ENCODE results near the gene IFT172. TPM values are rescaled to one million over a fixed set of nuclear protein-coding genes. Genes with fewer than 3 reads are reported as not detected.
"Not testable (repeated sequence)": the region's sequence is repeated elsewhere in the genome, so short reads cannot be mapped to it uniquely, and the experiment has no call there.

The IFT172 gene, protein sequence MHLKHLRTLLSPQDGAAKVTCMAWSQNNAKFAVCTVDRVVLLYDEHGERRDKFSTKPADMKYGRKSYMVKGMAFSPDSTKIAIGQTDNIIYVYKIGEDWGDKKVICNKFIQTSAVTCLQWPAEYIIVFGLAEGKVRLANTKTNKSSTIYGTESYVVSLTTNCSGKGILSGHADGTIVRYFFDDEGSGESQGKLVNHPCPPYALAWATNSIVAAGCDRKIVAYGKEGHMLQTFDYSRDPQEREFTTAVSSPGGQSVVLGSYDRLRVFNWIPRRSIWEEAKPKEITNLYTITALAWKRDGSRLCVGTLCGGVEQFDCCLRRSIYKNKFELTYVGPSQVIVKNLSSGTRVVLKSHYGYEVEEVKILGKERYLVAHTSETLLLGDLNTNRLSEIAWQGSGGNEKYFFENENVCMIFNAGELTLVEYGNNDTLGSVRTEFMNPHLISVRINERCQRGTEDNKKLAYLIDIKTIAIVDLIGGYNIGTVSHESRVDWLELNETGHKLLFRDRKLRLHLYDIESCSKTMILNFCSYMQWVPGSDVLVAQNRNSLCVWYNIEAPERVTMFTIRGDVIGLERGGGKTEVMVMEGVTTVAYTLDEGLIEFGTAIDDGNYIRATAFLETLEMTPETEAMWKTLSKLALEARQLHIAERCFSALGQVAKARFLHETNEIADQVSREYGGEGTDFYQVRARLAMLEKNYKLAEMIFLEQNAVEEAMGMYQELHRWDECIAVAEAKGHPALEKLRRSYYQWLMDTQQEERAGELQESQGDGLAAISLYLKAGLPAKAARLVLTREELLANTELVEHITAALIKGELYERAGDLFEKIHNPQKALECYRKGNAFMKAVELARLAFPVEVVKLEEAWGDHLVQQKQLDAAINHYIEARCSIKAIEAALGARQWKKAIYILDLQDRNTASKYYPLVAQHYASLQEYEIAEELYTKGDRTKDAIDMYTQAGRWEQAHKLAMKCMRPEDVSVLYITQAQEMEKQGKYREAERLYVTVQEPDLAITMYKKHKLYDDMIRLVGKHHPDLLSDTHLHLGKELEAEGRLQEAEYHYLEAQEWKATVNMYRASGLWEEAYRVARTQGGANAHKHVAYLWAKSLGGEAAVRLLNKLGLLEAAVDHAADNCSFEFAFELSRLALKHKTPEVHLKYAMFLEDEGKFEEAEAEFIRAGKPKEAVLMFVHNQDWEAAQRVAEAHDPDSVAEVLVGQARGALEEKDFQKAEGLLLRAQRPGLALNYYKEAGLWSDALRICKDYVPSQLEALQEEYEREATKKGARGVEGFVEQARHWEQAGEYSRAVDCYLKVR (N-terminal part only)
- polyA plus RNA-seq (2012; ENCODE audit: insufficient read depth, insufficient read length, low read depth) = 34.7 TPM

DNA sequence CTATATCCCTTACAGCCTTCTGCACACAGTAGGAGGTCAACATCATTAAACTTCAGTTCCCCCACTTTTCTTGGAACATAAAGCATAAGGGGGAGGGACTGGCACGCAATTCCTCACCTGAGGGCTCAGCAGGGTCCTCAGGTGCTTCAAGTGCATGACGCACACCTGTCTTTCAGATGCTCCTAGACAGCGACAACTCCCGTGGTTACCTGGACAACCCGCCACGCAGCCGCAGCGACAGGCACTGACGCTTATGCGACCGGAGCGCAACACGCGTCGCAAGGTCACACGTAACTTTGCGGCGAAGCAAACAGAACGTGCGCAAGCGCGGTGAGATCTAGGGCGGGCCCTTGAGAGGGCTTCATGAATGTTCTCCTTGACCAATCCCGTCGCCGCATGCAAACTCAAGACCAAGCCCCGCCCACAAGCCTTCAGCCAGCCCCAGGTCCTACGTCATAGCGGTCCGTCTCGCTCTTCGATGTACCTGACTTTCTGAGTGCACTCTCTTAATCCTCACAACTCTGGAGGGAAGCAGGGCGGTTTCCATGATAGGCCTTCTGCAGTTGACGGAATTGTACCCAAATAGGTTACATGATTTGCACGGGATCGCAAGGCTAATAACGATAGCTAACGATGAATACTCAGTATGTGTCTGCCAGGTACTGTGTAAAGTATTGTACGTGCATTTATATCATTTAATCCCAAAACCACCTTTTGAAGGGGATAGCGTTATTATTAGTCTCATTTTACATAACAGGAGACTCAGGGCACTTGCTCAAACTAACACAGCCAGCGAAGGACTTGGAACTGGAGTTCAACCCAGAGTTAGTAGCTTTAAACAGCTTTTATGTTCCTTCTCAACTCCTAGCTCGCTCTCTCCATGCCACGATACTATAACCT is at the start of gene IFT172:
TSS of gene IFT172 (minus strand) at position 246 of the 900 bp plus-strand sequence. CDS start at position 156, 90 bp downstream.
- no peaks in the 10 kb centered on the region for H3K36me3 ChIP-seq
- H3K27me3 ChIP-seq = peaks cover 8% of the 10 kb centered on the region

DNA sequence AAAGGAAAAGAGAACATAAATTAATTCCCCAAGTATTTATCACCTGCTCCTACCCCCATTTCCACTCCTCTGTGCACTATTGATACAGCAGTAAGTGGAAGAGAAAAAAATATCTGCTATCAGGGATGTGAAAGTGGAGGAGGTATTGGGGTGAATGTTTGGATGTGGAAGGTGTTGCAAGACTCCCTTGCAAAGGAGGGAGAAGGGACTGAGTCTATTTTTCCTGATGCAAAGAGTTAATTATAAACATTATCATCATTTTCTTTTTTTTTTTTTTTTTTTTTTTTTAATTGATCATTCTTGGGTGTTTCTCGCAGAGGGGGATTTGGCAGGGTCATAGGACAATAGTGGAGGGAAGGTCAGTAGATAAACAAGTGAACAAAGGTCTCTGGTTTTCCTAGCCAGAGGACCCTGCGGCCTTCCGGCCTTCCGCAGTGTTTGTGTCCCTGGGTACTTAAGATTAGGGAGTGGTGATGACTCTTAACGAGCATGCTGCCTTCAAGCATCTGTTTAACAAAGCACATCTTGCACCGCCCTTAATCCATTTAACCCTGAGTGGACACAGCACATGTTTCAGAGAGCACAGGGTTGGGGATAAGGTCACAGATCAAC is 49.4 kb upstream of the IFT172 start:
- H3K4me1 ChIP-seq; H3K9me3 ChIP-seq; DNase-seq; H3K27me3 ChIP-seq; H3K36me3 ChIP-seq; H3K4me3 ChIP-seq (ENCODE audit: low read depth, low read length): not testable (repeated sequence)

More for the DNA sequence above, at the start of gene IFT172:
- H3K4me3 ChIP-seq (ENCODE audit: low read depth, low read length) = peak within 1 kb of the TSS; percentile 96
- no peak for TF ChIP-seq CTCF (IDR thresholded peaks at IDR 0.05; ENCODE audit: low read depth, low read length)
- H3K4me1 ChIP-seq = no peaks in the 10 kb centered on the region
- peak; percentile 99 for DNase-seq
- H3K9me3 ChIP-seq = no peaks in the 10 kb centered on the region

DNA sequence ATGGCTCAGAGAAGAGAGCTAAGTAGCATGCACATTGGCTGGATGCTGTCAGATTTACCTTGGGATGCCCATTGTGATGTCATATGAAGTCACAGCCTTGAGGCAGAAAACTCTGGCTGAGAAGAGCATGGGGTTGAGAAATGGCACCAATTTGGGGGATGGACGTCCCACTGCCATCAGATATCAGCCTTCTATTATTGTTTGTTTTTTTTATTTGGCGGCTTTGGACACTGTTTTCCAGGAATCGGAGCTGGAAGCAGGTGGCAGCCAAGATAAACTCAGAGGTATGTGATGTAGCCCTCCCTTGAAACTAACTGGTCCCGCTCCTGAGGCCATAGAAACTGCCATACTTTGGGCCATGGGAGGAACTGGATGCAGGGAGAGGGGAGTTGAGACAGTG is 47.7 kb upstream of the IFT172 start:
- TF ChIP-seq CTCF (IDR thresholded peaks at IDR 0.05; ENCODE audit: low read depth, low read length) = no peak
- no peaks in the 10 kb centered on the region for H3K4me1 ChIP-seq
- H3K36me3 ChIP-seq = no peaks in the 10 kb centered on the region
- H3K27me3 ChIP-seq = 0 out of 2 replicates have a peak, but pooled peaks cover 3% of the 10 kb centered on the region
- H3K4me3 ChIP-seq (ENCODE audit: low read depth, low read length) = no peak overlapping the region
- no peak for DNase-seq
- no peaks in the 10 kb centered on the region for H3K9me3 ChIP-seq

GRCh38 chr2:27531983-27532382 is 42.4 kb upstream of the IFT172 start:
- 0 out of 2 replicates have a peak, but pooled peaks cover 3% of the 10 kb centered on the region for H3K27me3 ChIP-seq
- H3K9me3 ChIP-seq = no peaks in the 10 kb centered on the region
- no peak for TF ChIP-seq CTCF (IDR thresholded peaks at IDR 0.05; ENCODE audit: low read depth, low read length)
- H3K4me3 ChIP-seq (ENCODE audit: low read depth, low read length) = no peak overlapping the region
- H3K4me1 ChIP-seq = no peaks in the 10 kb centered on the region
- H3K36me3 ChIP-seq = no peaks in the 10 kb centered on the region
- no peak for DNase-seq

GRCh38 chr2:27527182-27527581 is 37.6 kb upstream of the IFT172 start:
- TF ChIP-seq CTCF (IDR thresholded peaks at IDR 0.05; ENCODE audit: low read depth, low read length) = no peak
- Histone ChIP-seq H3K9me3 (no peaks in the 10 kb centered on the region), H3K27me3 (no peaks in the 10 kb centered on the region), H3K4me1 (no peaks in the 10 kb centered on the region), H3K4me3 (ENCODE audit: low read depth, low read length) (no peak overlapping the region), H3K36me3 (no peaks in the 10 kb centered on the region)
- DNase-seq = no peak

Data from BE2C (cell line).